Prostate gland (tissue), 2 donors: ENCODE measurements around the gene GUK1. TPM values are rescaled to one million over a fixed set of nuclear protein-coding genes. Genes with fewer than 3 reads are reported as not detected.

Source experiments
- DNase-seq: peaks from one replicate; pipeline ENCODE4 v3.0.0-alpha.2; 2019; ENCODE audit warnings: low spot score
- H3K27ac ChIP-seq, 2 donors: fragments of 200-600 bp; sonication (generic); 2 replicates each; pipeline ENCODE4 v1.5.1; 2017 to 2019
- H3K27me3 ChIP-seq: fragments of 200-600 bp; sonication (generic); replicated peaks from 2 replicates; pipeline ENCODE4 v1.5.1; 2019; ENCODE audit not compliant: insufficient read depth
- H3K36me3 ChIP-seq, 2 donors: fragments of 200-600 bp; sonication (generic); 1 replicate in 1 of 2; 2 replicates in 1 of 2; pipeline versions ENCODE4 v1.5.1 to v1.8.1; 2017 to 2019
- H3K4me1 ChIP-seq: fragments of 200-600 bp; sonication (generic); replicated peaks from 2 replicates; pipeline ENCODE4 v1.5.1; 2019
- H3K4me3 ChIP-seq, 2 donors: fragments of 200-600 bp; sonication (generic); 2 replicates each; pipeline ENCODE4 v1.5.1; 2017 to 2019
- H3K9me3 ChIP-seq: fragments of 200-600 bp; sonication (generic); 2 replicates; pipeline ENCODE4 v1.5.1; 2017
- CTCF ChIP-seq, 4 experiments: fragments of 200-600 bp in 2 of 4; fragments of 450-650 bp in 2 of 4; sonication (generic) in 2 of 4; IDR thresholded peaks; 1 replicate in 3 of 4; 2 replicates in 1 of 4; pipeline ENCODE4 v1.5.1; 2016 to 2019; ENCODE audit warnings: antibody characterized with exemption in 4 of 4, mild to moderate bottlenecking in 2 of 4, moderate library complexity in 2 of 4
- POLR2A ChIP-seq: fragments of 450-650 bp; IDR thresholded peaks from one replicate; pipeline ENCODE4 v1.6.1; 2016; ENCODE audit warnings: antibody characterized with exemption, mild to moderate bottlenecking
- POLR2AphosphoS5 ChIP-seq: sonication (generic); formaldehyde crosslinking; IDR thresholded peaks from one replicate; pipeline ENCODE4 v1.6.1; 2017; ENCODE audit warnings: antibody characterized with exemption
- WGBS: methylation state at CpG from one replicate; pipeline ENCODE4 v1.1.5; 2018; 5-methylcytosine and 5-hydroxymethylcytosine counted together
- intact Hi-C: fragments of 100-400 bp; cut with DNase I; formaldehyde crosslinking; loops from one replicate; pipeline ENCODE4 v1.14.2; 2022
- total RNA-seq, 2 donors: library from RNA; depleted of rRNA; stranded (reverse); fragments of >200 nt; gene quantifications; one replicate each; pipeline ENCODE4 v1.1.0, GENCODE V29; 2016

Gene GUK1
- total RNA-seq, 2 donors from 2014 or later: 250 to 458 TPM

GRCh38 chr1:228150120-228150460, 10.0 kb downstream of the GUK1 start:
- peak overlapping the region; percentile 14 to 17 for H3K4me3 ChIP-seq
- TF ChIP-seq POLR2AphosphoS5: no peak
- no peak for TF ChIP-seq CTCF (IDR thresholded peaks at IDR 0.05)
- TF ChIP-seq POLR2A: no peak
- H3K27ac ChIP-seq: peak overlapping the region; percentile 78 to 79
- H3K9me3 ChIP-seq: no peaks in the 10 kb centered on the region
- H3K36me3 ChIP-seq: no peaks in the 10 kb centered on the region
- intact Hi-C loops: no loop called here
- 41% methylated on average over 5 of the region's 7 CpGs for WGBS
- no peaks in the 10 kb centered on the region for H3K27me3 ChIP-seq
- no peak for DNase-seq
- H3K4me1 ChIP-seq: no peaks in the 10 kb centered on the region

DNA sequence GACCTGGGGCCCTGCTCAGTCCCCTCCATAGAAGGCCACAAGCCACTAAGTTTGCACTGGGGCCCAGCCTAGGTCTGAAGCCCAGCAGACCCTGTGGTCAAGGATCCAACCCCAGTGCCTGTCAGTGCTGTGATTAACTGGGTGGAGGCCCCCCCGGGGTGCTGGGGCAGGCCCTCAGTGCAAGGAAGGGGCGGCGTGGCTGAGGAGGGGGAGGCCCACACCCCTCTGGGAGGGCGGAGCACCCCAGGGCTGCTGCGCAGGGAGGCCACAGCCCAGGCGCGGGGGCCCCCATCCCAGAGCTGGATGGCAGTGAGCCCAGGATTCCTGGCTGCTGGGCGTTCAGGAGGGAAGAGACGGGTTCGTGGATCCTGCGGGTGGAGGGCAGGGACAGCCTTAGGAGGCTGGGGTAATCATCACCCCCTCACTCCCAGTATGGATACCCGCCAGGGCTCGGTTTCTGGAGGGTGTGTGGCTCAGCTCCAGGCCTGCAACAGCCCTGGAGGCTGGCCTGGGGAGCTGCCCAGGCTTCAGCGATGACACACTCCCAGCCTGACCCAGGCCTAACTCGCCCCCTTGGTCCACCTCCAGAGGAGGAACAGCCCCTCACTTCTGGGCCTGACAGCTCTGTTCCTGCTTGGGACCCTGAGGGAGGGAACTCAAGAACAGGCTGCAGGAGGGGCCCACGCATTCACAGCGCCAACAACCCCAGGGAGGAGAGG, 10.5 kb downstream of the GUK1 start:
- DNase-seq: no peak
- 13% methylated on average over 14 of the region's 17 CpGs for WGBS
- H3K9me3 ChIP-seq: no peaks in the 10 kb centered on the region
- H3K4me3 ChIP-seq: peak overlapping the region; percentile 14 to 17
- H3K4me1 ChIP-seq: no peaks in the 10 kb centered on the region
- intact Hi-C loops: no loop called here
- TF ChIP-seq CTCF (IDR thresholded peaks at IDR 0.05) (no peak), POLR2A (no peak), POLR2AphosphoS5 (no peak)
- no peaks in the 10 kb centered on the region for H3K27me3 ChIP-seq
- peak overlapping the region; percentile 78 to 79 for H3K27ac ChIP-seq
- no peaks in the 10 kb centered on the region for H3K36me3 ChIP-seq

DNA sequence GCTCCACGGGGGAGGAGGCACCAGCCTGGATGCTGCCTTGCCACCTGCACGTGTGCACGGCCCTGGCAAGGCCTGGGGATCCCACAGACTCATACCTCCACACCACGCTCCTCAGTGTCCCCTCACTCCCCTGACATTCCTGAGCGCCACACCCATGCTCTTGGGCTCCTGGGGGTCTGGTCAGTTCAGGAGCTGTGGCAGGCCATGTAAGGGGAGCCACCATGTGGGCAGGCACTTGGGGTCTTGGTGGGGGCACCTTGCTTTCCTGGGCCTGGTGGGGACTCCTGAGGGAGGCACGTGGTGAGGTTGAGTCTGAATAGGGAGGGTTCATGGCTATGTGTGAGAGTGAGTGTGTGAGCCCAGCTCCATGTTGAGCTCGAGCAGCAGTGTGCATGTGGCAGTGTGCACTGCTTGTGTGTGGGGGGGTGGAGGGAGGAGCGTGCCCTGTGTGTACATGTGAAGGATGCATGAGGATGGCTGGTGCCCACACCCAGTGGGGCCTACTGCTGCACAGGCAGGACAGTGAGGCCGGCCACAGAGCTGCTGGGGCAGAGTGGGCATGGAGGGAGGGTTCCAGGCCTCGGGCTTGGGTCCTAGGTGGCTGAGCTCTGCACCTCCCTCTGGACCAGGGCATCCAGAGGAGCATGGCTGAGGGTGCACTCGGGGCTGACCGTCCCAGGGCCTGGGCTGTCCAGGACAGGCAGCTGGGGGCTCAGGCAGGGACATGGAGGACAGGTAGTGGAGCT, 11.3 kb downstream of the GUK1 start:
- Histone ChIP-seq H3K4me3 (no peak overlapping the region), H3K36me3 (no peaks in the 10 kb centered on the region), H3K4me1 (no peaks in the 10 kb centered on the region), H3K27me3 (no peaks in the 10 kb centered on the region), H3K9me3 (no peaks in the 10 kb centered on the region), H3K27ac (peak overlapping the region; percentile 78 to 79)
- DNase-seq: no peak
- 65% methylated on average over 10 of the region's 12 CpGs for WGBS
- intact Hi-C loops: no loop called here
- TF ChIP-seq POLR2A: no peak
- TF ChIP-seq CTCF (IDR thresholded peaks at IDR 0.05): no peak
- no peak for TF ChIP-seq POLR2AphosphoS5

DNA sequence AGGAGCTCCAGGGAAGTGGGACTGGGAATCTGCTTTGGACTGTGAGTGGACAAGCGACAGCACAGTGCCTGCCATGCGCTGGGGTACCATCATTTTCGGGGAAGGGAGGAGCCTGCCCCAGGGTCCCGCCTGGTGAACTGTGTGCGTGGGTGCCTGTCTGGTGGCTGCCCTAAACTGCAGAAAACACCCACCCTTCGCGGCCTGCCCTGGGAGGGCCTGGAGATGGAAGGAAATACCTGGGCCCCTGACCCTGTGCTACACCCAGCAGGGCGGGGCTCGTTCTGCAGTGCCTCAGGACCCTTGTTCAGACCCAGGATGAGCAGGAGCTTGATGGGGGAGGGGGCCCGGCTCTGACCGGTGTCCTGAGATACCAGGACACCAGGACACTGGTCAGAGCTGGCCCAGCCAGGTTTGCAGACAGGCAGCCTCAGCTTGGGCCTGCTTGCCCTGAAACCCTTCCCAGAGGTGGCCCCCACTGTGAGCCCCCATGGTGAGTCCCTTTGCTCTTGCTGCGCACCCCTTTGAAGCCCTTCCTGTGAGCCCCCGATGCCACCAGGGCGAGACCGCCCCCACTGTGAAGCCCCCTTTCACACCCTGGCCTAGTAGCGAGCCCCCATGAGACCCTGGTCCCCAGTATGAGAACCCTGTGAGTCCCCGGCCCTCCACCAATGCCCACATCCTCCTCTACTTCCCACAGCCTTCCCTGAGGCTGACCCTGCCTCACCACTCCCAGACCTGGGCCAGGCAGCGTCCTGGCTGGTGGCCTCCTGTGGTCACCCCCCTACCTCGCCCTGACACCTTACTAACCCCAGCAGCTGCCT, 12.2 kb downstream of the GUK1 start:
- H3K9me3 ChIP-seq: no peaks in the 10 kb centered on the region
- no peaks in the 10 kb centered on the region for H3K4me1 ChIP-seq
- TF ChIP-seq CTCF (IDR thresholded peaks at IDR 0.05) (no peak), POLR2A (no peak), POLR2AphosphoS5 (no peak)
- no peak overlapping the region for H3K4me3 ChIP-seq
- no peaks in the 10 kb centered on the region for H3K27me3 ChIP-seq
- WGBS: 95% methylated on average over 11 of the region's 19 CpGs
- no peaks in the 10 kb centered on the region for H3K36me3 ChIP-seq
- no peak for DNase-seq
- intact Hi-C loops: no loop called here
- H3K27ac ChIP-seq: no peak overlapping the region
